Naive thymus-derived CD4-positive, alpha-beta T cell (primary cell): ENCODE results near the gene TMEM235. TPM values are rescaled to one million over a fixed set of nuclear protein-coding genes. Genes with fewer than 3 reads are reported as not detected.
A peak's percentile ranks its signal among the peaks of the same experiment; 100 is the strongest.

Experiments
- ATAC-seq: fragments of 150-1000 bp; cut with Tn5 transposase; 2 replicates; pipeline ENCODE4 v1.10.0; 2021; ENCODE audit warnings: mild to moderate bottlenecking, moderate library complexity
- CTCF ChIA-PET: fragments of 350-600 bp; sonication (Branson Sonifier 250); formaldehyde crosslinking; loops from one replicate; lab custom pipeline; 2021; ENCODE audit warnings: antibody characterized with exemption; lab: Charles Lee
- POLR2A ChIA-PET: fragments of 350-600 bp; sonication (Branson Sonifier 250); formaldehyde crosslinking; loops from one replicate; lab custom pipeline; 2021; ENCODE audit warnings: antibody characterized with exemption, inconsistent platforms; lab: Charles Lee
- DNase-seq, 9 donors: peaks; one replicate each; pipeline versions ENCODE4 v3.0.0 to v3.0.0-alpha.2; 2020 to 2022; ENCODE audit warnings: mixed read lengths in 1 of 9
- H3K27ac ChIP-seq: one replicate; pipeline ENCODE4 v1.7.0; 2013; ENCODE audit warnings: mild to moderate bottlenecking, low read depth, low read length, moderate library complexity
- H3K27me3 ChIP-seq, 2 donors: one replicate each; pipeline ENCODE4 v1.7.0; 2013; ENCODE audit warnings: low read length in 2 of 2, mild to moderate bottlenecking in 2 of 2, moderate library complexity in 2 of 2; ENCODE audit not compliant: control insufficient read depth in 2 of 2, insufficient read depth in 2 of 2
- H3K36me3 ChIP-seq, 3 experiments: 1 replicate in 2 of 3; 2 replicates in 1 of 3; pipeline ENCODE4 v1.7.0; 2013; ENCODE audit warnings: low read length in 3 of 3, mild to moderate bottlenecking in 3 of 3, moderate library complexity in 1 of 3; ENCODE audit not compliant: insufficient read depth in 3 of 3, control insufficient read depth in 2 of 3
- H3K4me1 ChIP-seq, 2 donors: one replicate each; pipeline ENCODE4 v1.7.0; 2013; ENCODE audit warnings: low read length in 2 of 2, mild to moderate bottlenecking in 2 of 2, moderate library complexity in 1 of 2; ENCODE audit not compliant: control insufficient read depth in 2 of 2, insufficient read depth in 2 of 2
- H3K4me3 ChIP-seq: 2 replicates; pipeline ENCODE4 v1.7.0; 2013; ENCODE audit warnings: mild to moderate bottlenecking, low read length
- H3K9me3 ChIP-seq, 3 experiments: 1 replicate in 2 of 3; 2 replicates in 1 of 3; pipeline ENCODE4 v1.7.0; 2013; ENCODE audit warnings: low read length in 3 of 3; ENCODE audit not compliant: control insufficient read depth in 2 of 3
- H3K27ac Mint-ChIP-seq, 9 donors: one replicate each; pipeline ENCODE4 v1.8.0; 2020 to 2022; ENCODE audit warnings: mixed read lengths in 9 of 9, mild to moderate bottlenecking in 8 of 9, moderate library complexity in 5 of 9, inconsistent platforms in 2 of 9
- H3K27me3 Mint-ChIP-seq, 5 donors: one replicate each; pipeline ENCODE4 v1.8.0; 2021 to 2022; ENCODE audit warnings: mixed read lengths in 5 of 5, mild to moderate bottlenecking in 1 of 5
- H3K36me3 Mint-ChIP-seq, 5 donors: one replicate each; pipeline ENCODE4 v1.8.0; 2020 to 2022; ENCODE audit warnings: mixed read lengths in 5 of 5, mild to moderate bottlenecking in 3 of 5, inconsistent platforms in 1 of 5
- H3K4me1 Mint-ChIP-seq, 7 donors: one replicate each; pipeline ENCODE4 v1.8.0; 2020 to 2022; ENCODE audit warnings: mixed read lengths in 7 of 7, mild to moderate bottlenecking in 3 of 7, inconsistent platforms in 1 of 7
- H3K4me3 Mint-ChIP-seq, 10 donors: one replicate each; pipeline ENCODE4 v1.8.0; 2020 to 2022; ENCODE audit warnings: mild to moderate bottlenecking in 10 of 10, mixed read lengths in 10 of 10, moderate library complexity in 6 of 10, inconsistent platforms in 2 of 10
- H3K9me3 Mint-ChIP-seq, 11 donors: one replicate each; pipeline ENCODE4 v1.8.0; 2020 to 2022; ENCODE audit warnings: mixed read lengths in 11 of 11, mild to moderate bottlenecking in 4 of 11, inconsistent platforms in 1 of 11, moderate library complexity in 1 of 11
- intact Hi-C, 2 donors: fragments of 100-400 bp; cut with micrococcal nuclease; formaldehyde crosslinking; loops; one replicate each; pipeline ENCODE4 v1.15.1; 2023
- polyA plus RNA-seq, 2 donors: library from polyadenylated mRNA; unstranded; fragments of 300-500 nt; fragmentation: Illumina TruSeq; gene quantifications; one replicate each; pipeline ENCODE4 v1.2.3, GENCODE V29; 2021
- total RNA-seq, 6 experiments: library from RNA in 5 of 6; stranded (reverse) in 5 of 6; gene quantifications; 1 replicate in 5 of 6; 2 replicates in 1 of 6; pipeline ENCODE4 v1.2.3 and lab custom pipeline; 2021 to 2026

Gene TMEM235
- total and polyA plus RNA-seq, 7 experiments from 2014 or later: not detected

DNA sequence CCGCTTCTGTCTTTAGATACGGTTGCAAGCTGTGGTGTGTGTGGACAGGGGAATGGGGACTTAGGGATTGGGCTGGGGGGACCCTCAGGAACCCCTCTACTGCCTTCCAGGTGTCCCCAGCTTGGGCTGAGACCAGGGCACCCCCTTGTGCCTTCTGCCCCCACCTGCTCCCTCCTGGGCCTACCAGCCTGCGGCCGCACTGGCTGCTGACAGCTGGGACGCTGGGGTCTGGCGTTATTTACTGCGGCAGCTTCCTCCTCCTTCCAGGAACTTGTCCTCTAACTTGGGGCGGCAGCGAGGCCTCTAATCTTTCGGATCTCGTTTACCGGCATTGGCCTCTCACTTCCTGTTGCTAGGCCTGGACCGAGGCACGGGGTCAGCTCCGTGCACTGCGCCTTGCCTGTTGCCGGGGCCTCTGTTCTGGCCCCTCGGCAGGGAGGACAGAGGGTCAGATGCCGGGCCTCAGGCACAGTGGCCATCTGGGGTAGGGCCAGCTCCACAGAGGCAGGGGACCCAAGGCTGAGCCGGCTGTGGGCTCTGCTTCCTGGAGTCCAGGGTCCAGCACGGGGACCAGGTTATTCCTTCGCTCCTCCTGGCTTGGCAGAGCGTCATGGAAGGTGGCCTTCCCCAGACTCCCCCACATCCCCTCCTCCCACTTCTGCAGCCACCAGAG is 31.8 kb downstream of the TMEM235 start:
- Histone ChIP-seq H3K36me3 (no peaks in the 10 kb centered on the region), H3K27me3 (no peaks in the 10 kb centered on the region), H3K27ac (peak overlapping the region; percentile 76), H3K4me3 (no peak overlapping the region), H3K9me3 (no peaks in the 10 kb centered on the region), H3K4me1 (peaks cover 11 to 50% of the 10 kb centered on the region in 2 donors)
- peaks cover 0 to 1% (median 0%) of the 10 kb centered on the region in 11 donors for H3K9me3 Mint-ChIP-seq
- ChIA-PET CTCF (interaction anchor here (0.5 to 3.6 kb wide), 3 partner anchors 12 to 178 kb away, joined by 3 to 32 read pairs (median 3); no protein-coding TSS in a partner anchor), POLR2A (interaction anchor here (0.6 to 2.7 kb wide), 10 partner anchors 9 to 973 kb away, joined by 3 to 15 read pairs (median 4); partner anchors contain the start of gene TMC8)
- H3K27ac Mint-ChIP-seq: peak overlapping the region; percentile 85 to 95 (median 92)
- peak overlapping the region in 9 of 10 donors; percentile 12 to 74 (median 64) for H3K4me3 Mint-ChIP-seq
- peaks cover 34 to 65% (median 53%) of the 10 kb centered on the region in 7 donors for H3K4me1 Mint-ChIP-seq
- DNase-seq (peak in 1 of 9 donors; percentile 49), ATAC-seq (peak; percentile 19)
- intact Hi-C loops: no loop called here
- no peaks in the 10 kb centered on the region for H3K27me3 Mint-ChIP-seq
- peaks cover 0 to 1% (median 0%) of the 10 kb centered on the region in 5 donors for H3K36me3 Mint-ChIP-seq

DNA sequence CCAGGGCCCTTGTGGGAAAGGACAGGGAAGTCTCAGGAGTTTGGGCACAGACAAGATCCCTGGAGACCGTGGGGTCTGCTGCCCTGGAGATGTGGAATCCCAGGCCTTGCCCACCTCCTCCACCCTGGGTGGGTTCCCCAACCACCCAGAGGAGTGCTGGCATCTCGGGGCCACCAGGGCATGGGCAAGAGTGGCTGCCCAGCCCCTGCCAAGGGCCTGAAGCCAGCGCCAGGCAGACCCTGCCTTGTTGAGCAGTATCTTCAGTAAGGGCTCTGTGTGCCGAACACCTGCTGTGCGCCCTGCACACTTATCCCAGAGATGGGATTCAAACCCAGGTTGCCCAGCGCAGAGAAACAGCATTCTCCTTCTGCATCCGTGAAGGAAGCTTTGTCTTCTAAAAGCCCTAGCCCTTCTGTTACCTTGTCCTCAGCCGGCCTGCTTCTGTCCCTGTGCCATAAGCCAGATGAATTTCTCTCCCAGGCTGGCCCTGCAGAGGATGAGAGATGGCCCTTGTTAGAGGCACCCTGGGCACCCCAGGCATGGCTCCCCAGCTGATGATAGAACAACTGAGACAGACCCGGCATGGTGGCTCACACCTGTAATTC is 32.4 kb downstream of the TMEM235 start:
- no peaks in the 10 kb centered on the region for H3K36me3 ChIP-seq
- Mint-ChIP-seq H3K4me1 (peaks cover 31 to 63% (median 50%) of the 10 kb centered on the region in 7 donors), H3K27me3 (no peaks in the 10 kb centered on the region), H3K27ac (peak overlapping the region; percentile 71 to 96 (median 94)), H3K36me3 (peaks cover 0 to 1% (median 0%) of the 10 kb centered on the region in 5 donors), H3K4me3 (peak overlapping the region in 4 of 10 donors; percentile 9 to 42 (median 24)), H3K9me3 (peaks cover 0 to 1% (median 0%) of the 10 kb centered on the region in 11 donors)
- no peak overlapping the region for H3K4me3 ChIP-seq
- ChIA-PET POLR2A (interaction anchor here (0.6 to 2.7 kb wide), 4 partner anchors 8 to 72 kb away, joined by 3 to 15 read pairs (median 10); no protein-coding TSS in a partner anchor), CTCF (interaction anchor here (0.8 to 3.6 kb wide), 2 partner anchors 13 to 48 kb away, joined by 3 to 32 read pairs; no protein-coding TSS in a partner anchor)
- H3K9me3 ChIP-seq: no peaks in the 10 kb centered on the region
- intact Hi-C loops: no loop called here
- ATAC-seq (no peak), DNase-seq (no peak)
- peak overlapping the region; percentile 76 for H3K27ac ChIP-seq
- H3K27me3 ChIP-seq: no peaks in the 10 kb centered on the region
- peaks cover 6 to 46% of the 10 kb centered on the region in 2 donors for H3K4me1 ChIP-seq

DNA sequence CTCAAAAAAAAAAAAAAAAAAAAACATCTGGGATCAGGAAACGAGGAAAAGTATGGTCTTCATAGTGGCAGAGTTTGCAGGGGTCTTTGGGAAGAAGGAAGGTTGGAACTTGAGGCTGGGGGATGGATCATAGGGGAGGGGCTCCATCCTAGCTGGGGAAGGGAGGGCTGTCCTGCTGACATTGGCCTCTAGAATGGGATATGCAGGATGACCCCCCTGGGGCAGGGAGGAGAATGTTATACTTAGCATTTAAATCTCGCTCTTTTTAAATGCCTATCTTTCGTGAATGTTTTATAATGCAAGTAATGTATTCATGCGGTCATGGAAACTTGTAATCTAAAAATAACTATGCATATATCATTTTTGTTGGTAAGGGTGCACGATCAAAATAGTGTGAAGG is 33.2 kb downstream of the TMEM235 start:
- ChIA-PET POLR2A (interaction anchor here (0.6 kb wide), 2 partner anchors 10 to 24 kb away, joined by 3 read pairs; no protein-coding TSS in a partner anchor), CTCF (interaction anchor here (3.6 kb wide), 1 partner anchor 13 kb away, joined by 32 read pairs; no protein-coding TSS in a partner anchor)
- intact Hi-C loops: no loop called here
- Histone ChIP-seq H3K27ac (no peak overlapping the region), H3K4me3 (no peak overlapping the region), H3K9me3 (no peaks in the 10 kb centered on the region), H3K36me3 (no peaks in the 10 kb centered on the region), H3K27me3 (no peaks in the 10 kb centered on the region), H3K4me1 (peaks cover 0 to 40% of the 10 kb centered on the region in 2 donors)
- no peak for ATAC-seq
- H3K27me3 Mint-ChIP-seq: no peaks in the 10 kb centered on the region
- H3K4me3 Mint-ChIP-seq: peak overlapping the region in 7 of 10 donors; percentile 9 to 63 (median 37)
- H3K27ac Mint-ChIP-seq: peak overlapping the region; percentile 71 to 96 (median 94)
- DNase-seq: no peak
- peaks cover 29 to 57% (median 45%) of the 10 kb centered on the region in 7 donors for H3K4me1 Mint-ChIP-seq
- H3K9me3 Mint-ChIP-seq: peaks cover 0 to 1% (median 0%) of the 10 kb centered on the region in 11 donors
- H3K36me3 Mint-ChIP-seq: peaks cover 0 to 1% (median 0%) of the 10 kb centered on the region in 5 donors

DNA sequence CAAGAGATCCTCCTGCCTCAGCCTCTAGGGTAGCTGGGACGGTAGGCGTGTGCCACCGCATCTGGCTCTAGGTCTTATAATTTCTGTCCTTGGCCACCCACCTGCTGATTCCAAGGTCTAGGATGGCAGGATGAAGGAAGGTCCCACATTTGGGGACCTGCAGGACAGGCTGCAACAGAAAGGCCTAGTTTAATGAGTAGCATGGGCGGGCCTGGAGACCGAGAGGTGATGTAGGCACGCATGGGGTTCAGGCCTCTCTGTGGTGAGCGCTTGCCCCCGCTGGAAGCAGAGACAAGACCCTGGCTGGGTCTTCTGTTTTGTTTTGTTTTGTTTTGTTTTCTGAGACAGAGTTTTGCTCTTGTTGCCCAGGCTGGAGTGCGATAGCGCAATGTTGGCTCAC is 33.7 kb downstream of the TMEM235 start:
- Mint-ChIP-seq H3K27ac (peak overlapping the region; percentile 33 to 96 (median 82)), H3K9me3 (peaks cover 0 to 1% (median 0%) of the 10 kb centered on the region in 11 donors), H3K4me3 (no peak overlapping the region), H3K4me1 (peaks cover 24 to 56% (median 42%) of the 10 kb centered on the region in 7 donors), H3K36me3 (peaks cover 0 to 1% (median 0%) of the 10 kb centered on the region in 5 donors), H3K27me3 (no peaks in the 10 kb centered on the region)
- Histone ChIP-seq H3K4me1 (peaks cover 0 to 40% of the 10 kb centered on the region in 2 donors), H3K27ac (no peak overlapping the region), H3K36me3 (no peaks in the 10 kb centered on the region), H3K4me3 (no peak overlapping the region), H3K9me3 (no peaks in the 10 kb centered on the region), H3K27me3 (no peaks in the 10 kb centered on the region)
- CTCF ChIA-PET: no interaction called here
- intact Hi-C loops: no loop called here
- ATAC-seq: no peak
- POLR2A ChIA-PET: interaction anchor here (0.6 kb wide), 1 partner anchor 10 kb away, joined by 3 read pairs; no protein-coding TSS in a partner anchor
- no peak for DNase-seq

DNA sequence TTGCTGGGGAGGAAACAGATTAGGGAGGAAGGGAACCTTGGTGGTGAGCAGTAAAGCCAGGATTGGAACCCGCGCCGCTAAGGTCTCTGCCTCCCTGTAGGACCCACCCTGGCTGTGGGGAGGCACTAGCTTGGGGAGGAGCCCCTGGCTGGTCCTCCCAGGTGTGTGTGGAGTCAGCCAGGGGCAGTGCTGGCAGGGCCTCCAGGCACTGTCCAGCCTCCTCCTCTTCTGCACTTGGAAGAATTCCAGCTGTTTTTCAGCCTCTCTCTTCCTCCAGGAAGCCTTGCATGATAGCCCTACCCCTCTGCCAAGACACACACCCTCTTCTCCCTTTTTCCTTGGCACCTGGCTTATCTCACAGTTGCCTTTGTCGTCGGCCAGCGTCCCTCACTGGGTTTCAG is 34.8 kb downstream of the TMEM235 start:
- H3K36me3 ChIP-seq: no peaks in the 10 kb centered on the region
- no peaks in the 10 kb centered on the region for H3K27me3 ChIP-seq
- intact Hi-C loops: no loop called here
- Mint-ChIP-seq H3K36me3 (peaks cover 0 to 1% (median 0%) of the 10 kb centered on the region in 5 donors), H3K4me1 (peaks cover 25 to 60% (median 45%) of the 10 kb centered on the region in 7 donors), H3K27ac (peak overlapping the region; percentile 20 to 94 (median 88)), H3K27me3 (no peaks in the 10 kb centered on the region), H3K4me3 (no peak overlapping the region), H3K9me3 (peaks cover 0 to 1% (median 0%) of the 10 kb centered on the region in 11 donors)
- DNase-seq (no peak), ATAC-seq (no peak)
- peaks cover 0 to 42% of the 10 kb centered on the region in 2 donors for H3K4me1 ChIP-seq
- H3K9me3 ChIP-seq: no peaks in the 10 kb centered on the region
- H3K4me3 ChIP-seq: no peak overlapping the region
- no peak overlapping the region for H3K27ac ChIP-seq
- ChIA-PET CTCF (interaction anchor here (0.6 kb wide), 1 partner anchor 25 kb away, joined by 3 read pairs; no protein-coding TSS in a partner anchor), POLR2A (interaction anchor here (0.6 kb wide), 1 partner anchor 16 kb away, joined by 4 read pairs; no protein-coding TSS in a partner anchor)

DNA sequence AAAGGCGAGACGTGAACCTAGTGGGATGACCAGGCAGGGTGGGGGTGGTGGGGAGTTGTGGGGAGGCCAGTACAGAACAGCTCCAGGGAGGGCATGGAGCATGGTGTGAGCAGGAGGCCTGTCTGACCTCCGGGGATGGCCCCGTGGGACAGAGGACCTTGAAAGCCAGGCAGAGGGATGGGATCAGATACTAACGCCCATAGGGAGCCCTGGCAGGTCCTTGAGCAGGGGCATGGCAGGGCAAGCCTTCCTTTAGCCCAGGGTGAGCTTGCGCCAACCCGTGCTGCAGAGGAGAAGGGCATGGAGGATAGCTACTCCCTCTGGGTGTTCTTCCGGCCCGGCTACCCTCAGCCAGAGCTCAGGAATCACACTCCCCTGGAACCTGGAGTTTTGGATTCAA is 35.3 kb downstream of the TMEM235 start:
- no peaks in the 10 kb centered on the region for H3K9me3 ChIP-seq
- intact Hi-C loops: no loop called here
- POLR2A ChIA-PET: interaction anchor here (0.6 kb wide), 1 partner anchor 15 kb away, joined by 4 read pairs; no protein-coding TSS in a partner anchor
- H3K36me3 ChIP-seq: no peaks in the 10 kb centered on the region
- ATAC-seq (no peak), DNase-seq (no peak)
- peaks cover 0 to 1% (median 0%) of the 10 kb centered on the region in 5 donors for H3K36me3 Mint-ChIP-seq
- no peak overlapping the region for H3K4me3 Mint-ChIP-seq
- H3K27ac Mint-ChIP-seq: peak overlapping the region in 8 of 9 donors; percentile 14 to 94 (median 83)
- peaks cover 0 to 2% (median 0%) of the 10 kb centered on the region in 5 donors for H3K27me3 Mint-ChIP-seq
- H3K4me1 Mint-ChIP-seq: peaks cover 31 to 61% (median 47%) of the 10 kb centered on the region in 7 donors
- H3K4me3 ChIP-seq: no peak overlapping the region
- no peak overlapping the region for H3K27ac ChIP-seq
- H3K4me1 ChIP-seq: peaks cover 0 to 44% of the 10 kb centered on the region in 2 donors
- H3K27me3 ChIP-seq: no peaks in the 10 kb centered on the region
- peaks cover 0 to 1% (median 0%) of the 10 kb centered on the region in 11 donors for H3K9me3 Mint-ChIP-seq
- CTCF ChIA-PET: interaction anchor here (0.5 to 0.6 kb wide), 2 partner anchors 26 to 79 kb away, joined by 3 read pairs; partner anchors contain the start of gene AFMID
